Inferior parietal cortex (tissue), 1 donor: ENCODE measurements around the gene ENTPD1.
A peak's percentile ranks its signal among the peaks of the same experiment; 100 is the strongest.
"Not testable (repeated sequence)": the region's sequence is repeated elsewhere in the genome, so short reads cannot be mapped to it uniquely, and the experiment has no call there.

ENCODE experiments used
- DNase-seq: peaks from one replicate; pipeline ENCODE4 v3.0.0-alpha.2; 2016; ENCODE audit errors: extremely low spot score

The ENTPD1 gene

DNA sequence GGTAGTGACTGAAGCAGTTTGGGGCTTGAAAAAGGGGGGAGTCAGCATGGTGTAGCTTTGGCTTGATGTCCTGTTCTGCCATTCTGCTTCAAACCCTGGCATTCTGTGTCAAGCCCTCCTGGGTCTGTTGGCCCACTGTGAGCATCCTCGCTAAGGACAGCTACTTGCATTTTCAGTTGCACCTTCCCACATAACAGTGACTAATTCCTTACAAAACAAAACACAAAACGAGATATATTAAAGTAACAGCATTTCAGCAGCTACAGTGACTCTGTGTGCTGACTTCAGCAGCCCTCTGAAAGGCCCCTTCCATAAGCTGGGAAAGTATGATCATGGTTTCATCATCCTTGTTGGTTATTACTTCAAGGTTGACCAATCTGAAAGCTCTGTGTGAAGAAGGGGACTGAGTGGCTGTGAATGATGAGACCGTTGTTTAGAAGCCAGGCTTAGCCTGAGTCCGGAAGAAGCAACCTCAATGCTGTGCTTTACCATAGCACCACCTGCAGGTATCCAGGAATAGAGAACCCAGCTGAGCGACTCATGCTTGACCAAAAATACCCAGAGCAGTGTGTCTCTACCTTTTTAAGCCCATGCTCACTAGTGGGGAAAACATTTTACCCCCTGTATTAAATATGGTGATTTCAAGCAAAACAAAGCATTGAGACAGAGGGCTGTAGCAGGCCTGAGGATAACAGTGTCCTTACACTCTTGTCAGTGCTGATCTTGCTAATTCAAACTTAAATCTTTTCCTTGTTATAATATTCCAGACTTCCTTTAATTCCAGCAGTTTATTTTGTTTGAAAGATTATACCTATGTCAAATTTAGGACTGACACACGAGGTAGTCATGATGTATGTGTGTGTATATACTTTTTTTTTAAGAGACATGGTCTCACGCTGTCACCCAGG is 109.2 kb downstream of the ENTPD1 start:
- DNase-seq: peak; percentile 60

DNA sequence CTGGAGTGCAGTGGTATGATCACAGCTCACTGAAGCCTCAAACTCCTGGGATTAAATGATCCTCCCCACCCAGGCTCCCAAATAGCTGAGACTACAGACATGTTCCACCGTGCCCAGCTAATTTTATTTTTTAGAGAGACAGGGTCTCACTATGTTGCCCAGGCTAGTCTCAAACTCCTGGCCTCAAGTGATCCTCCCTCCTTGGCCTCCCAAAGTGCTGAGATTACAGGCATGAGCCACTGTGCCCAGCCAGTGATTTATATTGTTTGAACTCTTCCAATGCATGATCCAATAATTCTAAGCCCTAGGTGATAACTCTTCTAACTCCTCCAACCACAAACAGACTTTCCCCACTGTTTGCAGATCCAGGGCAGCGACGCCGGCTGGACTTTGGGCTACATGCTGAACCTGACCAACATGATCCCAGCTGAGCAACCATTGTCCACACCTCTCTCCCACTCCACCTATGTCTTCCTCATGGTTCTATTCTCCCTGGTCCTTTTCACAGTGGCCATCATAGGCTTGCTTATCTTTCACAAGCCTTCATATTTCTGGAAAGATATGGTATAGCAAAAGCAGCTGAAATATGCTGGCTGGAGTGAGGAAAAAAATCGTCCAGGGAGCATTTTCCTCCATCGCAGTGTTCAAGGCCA is 110.0 kb downstream of the ENTPD1 start:
- no peak for DNase-seq

GRCh38 chr10:95866467-95866842 is 110.5 kb downstream of the ENTPD1 start:
- no peak for DNase-seq

GRCh38 chr10:95867866-95868265 is 111.9 kb downstream of the ENTPD1 start:
- DNase-seq: no peak

DNA sequence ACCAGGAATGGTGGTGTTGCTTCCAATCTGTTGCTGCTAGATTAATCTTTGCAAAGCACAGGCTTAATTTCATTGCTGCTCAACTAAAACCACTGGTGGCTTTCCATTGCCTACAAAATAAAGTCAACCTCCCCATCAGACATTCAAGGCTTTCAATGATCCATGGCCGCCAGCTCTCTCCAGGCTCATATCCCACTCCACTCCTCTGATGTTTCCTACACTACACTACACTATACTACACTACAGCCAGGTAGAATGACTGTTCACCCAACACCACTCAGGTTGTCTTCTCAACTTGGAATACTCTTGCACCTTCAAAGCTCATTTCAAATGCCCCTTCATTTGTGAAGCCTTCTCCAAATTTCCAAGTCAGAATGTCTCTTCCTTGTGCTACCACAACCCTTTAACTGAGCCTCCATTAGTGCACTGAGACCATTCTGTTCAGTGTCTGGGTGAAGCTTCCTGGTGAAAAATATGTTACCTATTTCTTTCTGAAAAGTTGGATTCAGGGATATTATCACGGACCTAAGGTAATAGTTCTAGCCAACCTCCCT is 116.3 kb downstream of the ENTPD1 start:
- no peak for DNase-seq

- no peak for DNase-seq
Measured at GRCh38 chr10:95873139-95873538, 117.2 kb downstream of the ENTPD1 start.

DNA sequence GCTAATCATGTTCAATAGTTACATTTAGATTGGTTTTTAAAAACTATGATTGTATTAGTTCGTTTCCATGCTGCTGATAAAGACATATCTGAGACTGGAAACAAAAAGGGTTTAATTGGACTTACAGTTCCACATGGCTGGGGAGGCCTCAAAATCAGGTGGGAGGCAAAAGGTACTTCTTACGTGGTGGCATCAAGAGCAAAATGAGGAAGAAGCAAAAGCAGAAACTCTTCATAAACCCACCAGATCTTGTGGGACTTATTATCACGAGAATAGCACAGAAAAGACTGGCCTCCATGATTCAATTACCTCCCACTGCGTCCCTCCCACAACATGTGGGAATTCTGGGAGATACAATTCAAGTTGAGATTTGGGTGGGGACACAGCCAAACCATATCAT is 117.7 kb downstream of the ENTPD1 start:
- DNase-seq: no peak

DNA sequence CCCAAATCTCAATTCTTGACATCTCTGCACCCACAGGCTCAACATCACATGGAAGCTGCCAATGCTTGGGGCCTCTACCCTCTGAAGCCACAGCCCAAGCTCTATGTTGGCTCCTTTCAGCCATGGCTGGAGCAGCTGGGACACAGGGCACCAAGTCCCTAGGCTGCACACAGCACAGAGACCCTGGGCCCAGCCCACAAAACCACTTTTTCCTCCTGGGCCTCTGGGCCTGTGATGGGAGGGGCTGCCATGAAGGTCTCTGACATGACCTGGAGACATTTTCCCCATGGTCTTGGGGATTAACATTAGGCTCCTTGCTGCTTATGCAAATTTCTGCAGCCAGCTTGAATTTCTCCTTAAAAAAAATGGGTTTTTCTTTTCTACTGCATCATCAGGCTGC is 118.8 kb downstream of the ENTPD1 start:
- DNase-seq: not testable (repeated sequence)

GRCh38 chr10:95876756-95877155 is 120.8 kb downstream of the ENTPD1 start:
- no peak for DNase-seq

GRCh38 chr10:95877881-95878280 is 121.9 kb downstream of the ENTPD1 start:
- no peak for DNase-seq

DNA sequence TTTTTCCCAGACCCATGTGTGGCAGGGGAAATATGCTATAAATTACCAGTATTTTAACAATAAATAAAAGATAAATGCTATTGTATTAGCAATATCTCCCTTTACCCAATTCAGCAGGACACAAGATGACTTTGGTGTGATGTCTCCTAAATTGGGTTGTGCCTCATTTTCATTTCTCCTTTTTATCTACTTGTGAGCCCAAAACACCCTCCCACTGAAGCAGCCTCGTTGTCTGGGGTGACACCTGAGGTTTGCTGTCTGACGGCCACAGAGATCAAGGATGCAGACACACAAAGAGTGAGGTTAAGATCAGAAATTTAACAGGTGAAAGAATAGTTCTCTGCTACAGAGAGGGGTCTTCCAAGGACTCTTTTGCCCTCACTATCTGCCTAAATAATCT is 124.7 kb downstream of the ENTPD1 start:
- DNase-seq: no peak

GRCh38 chr10:95881316-95881715 is 125.4 kb downstream of the ENTPD1 start:
- DNase-seq: no peak

DNA sequence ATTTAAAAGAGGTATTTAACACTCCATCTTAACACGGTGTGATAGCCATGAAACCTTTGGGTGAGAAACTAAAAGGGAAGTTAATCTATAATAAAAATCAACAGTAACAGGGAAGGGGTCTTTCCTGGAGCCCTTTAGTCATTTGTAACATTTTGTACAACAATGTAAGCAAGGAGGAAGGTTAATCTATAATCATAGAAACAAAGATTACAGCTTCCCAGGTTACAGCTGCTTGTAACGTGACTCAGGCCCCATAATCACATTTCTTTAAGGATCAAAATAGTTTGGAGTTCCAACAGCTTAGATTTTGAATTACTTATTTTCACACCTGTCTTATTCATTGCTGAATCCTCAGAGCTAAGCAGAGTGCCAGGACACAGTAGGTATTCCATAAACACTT is 133.9 kb downstream of the ENTPD1 start:
- DNase-seq: no peak

DNA sequence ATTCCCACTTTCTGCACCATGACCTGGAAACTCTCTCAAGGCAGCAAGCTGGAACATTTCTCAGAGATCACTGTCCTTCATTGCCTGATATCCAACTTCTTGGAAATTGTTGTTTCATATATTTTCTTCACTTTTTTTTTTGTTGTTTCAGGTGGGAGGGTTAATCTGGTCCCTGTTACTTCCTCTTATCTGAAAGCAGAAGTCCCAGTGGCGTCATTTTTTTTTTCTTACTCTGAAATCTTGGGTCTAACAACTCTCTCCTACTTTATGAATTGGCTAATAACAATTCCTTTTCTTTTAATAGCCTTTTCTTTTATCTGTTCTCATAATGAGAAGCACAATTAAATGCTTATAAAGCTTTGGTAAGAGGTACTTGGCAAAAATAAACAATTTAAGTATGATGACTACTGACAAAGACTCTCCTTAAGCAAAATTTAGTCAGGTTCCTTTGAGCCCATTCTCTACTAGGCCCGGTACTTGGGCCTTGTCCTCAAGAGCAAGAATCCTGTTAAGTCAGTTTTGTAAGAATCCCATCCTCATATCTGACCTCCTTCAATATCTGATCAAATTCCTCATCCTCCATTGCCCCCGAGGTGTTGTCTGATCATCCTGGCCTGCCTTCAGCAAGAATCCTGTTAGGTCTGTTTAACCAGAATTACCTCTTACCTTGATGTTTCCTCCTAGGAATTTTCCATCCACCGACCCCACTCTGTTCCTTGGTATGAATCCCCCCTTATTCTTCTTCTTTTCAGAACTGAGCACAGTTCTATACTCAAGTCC is 140.3 kb downstream of the ENTPD1 start:
- no peak for DNase-seq

- not testable (repeated sequence) for DNase-seq
Measured at GRCh38 chr10:95905897-95906580, 150.1 kb downstream of the ENTPD1 start.

DNA sequence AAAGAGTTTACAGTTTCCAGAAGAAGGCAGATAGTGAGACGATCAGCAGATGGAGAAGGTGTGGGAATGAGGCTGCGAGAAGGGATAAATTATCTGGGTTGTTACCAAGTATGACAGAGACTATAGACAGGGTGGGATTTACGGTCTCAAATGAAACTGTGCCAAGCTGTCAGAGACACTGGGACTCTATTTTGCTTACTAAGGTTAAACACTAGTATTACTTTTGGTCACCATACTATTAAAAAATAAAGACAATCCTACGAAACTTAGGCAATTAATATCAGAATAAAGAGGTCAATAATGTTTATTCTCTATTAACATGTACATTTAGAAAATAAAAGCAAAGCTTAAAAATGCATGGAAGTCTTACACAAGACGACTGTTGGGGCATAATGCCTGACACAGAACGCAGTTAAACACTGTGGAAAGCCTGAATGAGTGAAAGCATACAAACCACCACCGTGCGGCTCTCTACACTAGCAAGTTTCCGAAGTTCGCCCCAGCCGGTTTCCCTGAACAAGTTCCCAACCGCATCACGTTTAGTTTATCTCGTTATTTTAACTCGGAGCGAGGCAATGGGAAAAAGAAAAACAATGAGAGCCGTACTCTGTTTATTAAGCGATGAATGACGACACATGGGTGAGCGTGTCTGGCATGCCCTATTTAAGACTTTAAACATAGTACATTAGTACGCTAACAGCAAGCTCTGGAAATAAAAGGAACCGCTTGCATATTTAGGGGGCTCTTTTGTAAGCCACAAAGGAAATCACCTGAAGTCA is 150.9 kb downstream of the ENTPD1 start:
- DNase-seq: peak; percentile 67

DNA sequence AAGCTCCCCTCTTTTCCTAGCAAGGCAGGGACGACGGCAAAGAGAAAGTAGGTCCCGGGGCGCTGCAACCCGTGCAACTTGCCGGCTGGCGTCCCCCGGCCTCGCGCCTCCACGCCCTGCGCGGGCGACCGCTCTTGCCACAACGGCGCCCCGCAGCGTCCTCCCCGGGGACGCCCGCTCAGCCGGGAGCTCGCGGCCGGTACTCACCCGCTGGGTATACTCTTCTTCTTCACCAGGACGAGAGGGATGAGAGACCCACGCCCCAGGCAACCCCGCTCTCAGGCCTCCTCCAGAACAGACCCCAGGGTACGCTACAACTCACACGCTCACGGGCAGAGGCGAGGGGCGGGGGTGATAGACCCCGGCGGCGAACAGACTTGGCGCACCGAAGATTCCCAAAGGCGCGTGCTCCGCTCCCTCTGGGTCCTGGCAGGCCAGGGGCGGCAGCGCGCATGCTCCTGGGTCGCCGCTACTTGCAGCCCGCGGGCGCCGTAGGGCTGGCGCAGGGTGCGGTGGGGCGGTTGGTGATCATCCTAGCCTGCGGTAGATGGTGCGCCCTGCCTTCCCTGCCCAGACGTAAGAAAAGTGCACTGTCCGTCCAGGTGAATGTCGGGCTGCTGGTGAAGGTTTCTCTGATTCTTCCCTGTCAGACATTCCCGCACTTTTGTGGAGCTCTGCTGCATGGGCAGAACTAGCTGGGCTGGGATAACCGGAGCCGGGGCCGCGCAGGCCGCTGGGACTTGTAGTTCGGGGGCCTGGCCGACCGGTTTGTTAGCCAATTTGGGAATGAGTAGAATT is 151.7 kb downstream of the ENTPD1 start, which contains the start of gene CC2D2B:
TSS of gene CC2D2B (plus strand) at position 520 of the 798 bp plus-strand sequence. CDS start 3,349 bp downstream, outside the sequence.
- DNase-seq: peak; percentile 83

GRCh38 chr10:95908450-95908849 is 152.5 kb downstream of the ENTPD1 start:
- no peak for DNase-seq

- DNase-seq: no peak
Measured at GRCh38 chr10:95909561-95909960, 153.6 kb downstream of the ENTPD1 start.

DNA sequence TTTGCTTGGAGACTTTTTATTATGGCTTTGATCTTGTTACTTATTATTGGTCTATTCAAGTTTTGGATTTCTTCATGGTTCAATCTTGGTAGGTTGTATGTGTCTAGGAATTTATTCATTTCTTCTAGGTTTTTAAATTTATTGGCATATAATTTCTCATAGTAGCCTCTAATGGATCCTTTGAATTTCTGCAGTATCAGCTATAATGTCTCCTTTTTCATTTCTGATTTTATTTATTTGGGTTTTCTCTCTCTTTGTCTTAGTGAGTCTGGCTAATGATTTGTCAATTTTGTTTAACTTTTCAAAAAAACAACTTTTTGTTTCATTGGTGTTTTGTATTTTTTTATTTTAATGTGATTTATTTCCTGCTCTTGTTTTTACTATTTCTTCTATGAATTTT is 160.1 kb downstream of the ENTPD1 start:
- not testable (repeated sequence) for DNase-seq
